ENCODE results near the gene PSMD12.

DNA sequence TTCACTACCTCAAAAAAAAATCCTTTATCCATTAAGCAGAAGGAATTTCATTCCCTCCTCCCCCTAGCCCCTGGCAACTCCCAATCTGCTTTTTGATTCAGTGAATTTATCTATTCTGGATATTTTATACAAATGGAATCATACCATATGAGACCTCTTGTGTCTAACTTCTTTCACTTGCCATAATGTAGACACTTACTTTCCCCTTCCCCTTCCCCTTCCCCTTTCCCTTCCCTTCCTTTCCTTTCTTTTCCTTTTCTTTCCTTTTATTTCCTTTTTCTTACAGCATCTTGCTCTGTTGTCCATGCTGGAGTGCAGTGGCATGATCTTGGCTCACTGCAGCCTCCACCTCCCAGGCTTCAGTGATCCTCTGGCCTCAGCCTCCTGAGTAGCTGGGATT, 50.5 kb downstream of the PSMD12 start:
- TF ChIP-seq SIN3A (IDR thresholded peaks at IDR 0.05; ENCODE audit: borderline replicate concordance, insufficient read depth, low read length) (no peak), POLR2AphosphoS5 (IDR thresholded peaks at IDR 0.05; ENCODE audit: low read depth, low read length) (no peak), REST (IDR thresholded peaks at IDR 0.05; ENCODE audit: insufficient read depth in 1 of 2, low read depth in 2 of 2, low read length in 2 of 2) (no peak)

Measured in PFSK-1 (cell line).